HCT116 (cell line): Measurements from ENCODE around the gene CCNL1. TPM values are rescaled to one million over a fixed set of nuclear protein-coding genes. Genes with fewer than 3 reads are reported as not detected.
"Not testable (repeated sequence)": the region's sequence is repeated elsewhere in the genome, so short reads cannot be mapped to it uniquely, and the experiment has no call there.

Experiments used
- ATAC-seq: fragments of 200-7000 bp; cut with Tn5 transposase; 2 replicates; pipeline ENCODE4 v1.9.1; 2020; ENCODE audit warnings: mild to moderate bottlenecking, moderate library complexity
- BruUV-seq: library from RNA; stranded (reverse); fragments of 400-500 nt; replicated peaks from 2 replicates; lab custom pipeline; 2021; lab: Mats Ljungman, UMichigan
- CTCF ChIA-PET: fragments of 300-600 bp; sonication (Branson Sonifier 250); formaldehyde crosslinking; loops from one replicate; lab custom pipeline; 2021; ENCODE audit warnings: antibody characterized with exemption; lab: Charles Lee
- POLR2A ChIA-PET: fragments of 300-600, 350-600 bp; sonication (Branson Sonifier 250); formaldehyde crosslinking; loops from one replicate; lab custom pipeline; 2021; ENCODE audit warnings: antibody characterized with exemption; lab: Charles Lee
- RAD21 ChIA-PET, 2 experiments: fragments of 300-600 bp; sonication (Branson Sonifier 250); formaldehyde crosslinking; loops; one replicate each; lab custom pipeline; 2023; ENCODE audit warnings: low total read pairs in 2 of 2; ENCODE audit not compliant: uncharacterized antibody in 2 of 2, unreplicated experiment in 2 of 2, low non-redundant PET in 1 of 2; lab: Charles Lee
- DNase-seq: peaks from one replicate; pipeline ENCODE4 v3.0.0-alpha.2; 2010; ENCODE audit warnings: low read depth, low spot score
- H2AFZ ChIP-seq: fragments of 200-600 bp; shearing (Covaris generic), sonication (generic); 2 replicates; pipeline ENCODE4 v1.6.1; 2017; ENCODE audit warnings: low read depth, mixed run types, mixed read lengths, antibody characterized with exemption, low read length; ENCODE audit not compliant: poor library complexity, severe bottlenecking
- H3K27ac ChIP-seq: 2 replicates; pipeline ENCODE4 v1.5.1; 2012; ENCODE audit warnings: low read depth, low read length
- H3K27me3 ChIP-seq: fragments of 200-600 bp; sonication (generic); 2 replicates; pipeline ENCODE4 v1.6.1; 2016; ENCODE audit warnings: mixed run types, low read length, mixed read lengths; ENCODE audit not compliant: insufficient read depth
- H3K36me3 ChIP-seq, 2 experiments: fragments of 200-500 bp in 1 of 2; fragments of 200-600 bp in 1 of 2; sonication (Bioruptor generic) in 1 of 2; sonication (generic) in 1 of 2; 2 replicates each; pipeline versions ENCODE4 v1.5.1 to v1.6.1; 2014 to 2016; ENCODE audit warnings: low read length in 2 of 2, inconsistent platforms in 1 of 2, mixed read lengths in 1 of 2, mixed run types in 1 of 2; ENCODE audit not compliant: insufficient read depth in 2 of 2, control insufficient read depth in 1 of 2
- H3K4me1 ChIP-seq, 2 experiments: fragments of 200-600 bp in 1 of 2; sonication (generic) in 1 of 2; 2 replicates each; pipeline versions ENCODE4 v1.5.1 to v1.6.1; 2012 to 2017; ENCODE audit warnings: low read length in 2 of 2, inconsistent platforms in 1 of 2, mild to moderate bottlenecking in 1 of 2, mixed read lengths in 1 of 2, mixed run types in 1 of 2, moderate library complexity in 1 of 2; ENCODE audit not compliant: insufficient read depth in 2 of 2, control insufficient read depth in 1 of 2
- H3K4me2 ChIP-seq: fragments of 200-600 bp; sonication (generic); 2 replicates; pipeline ENCODE4 v1.6.1; 2017; ENCODE audit warnings: mixed run types, low read length, mixed read lengths
- H3K4me3 ChIP-seq, 2 experiments: fragments of 200-600 bp in 1 of 2; sonication (generic) in 1 of 2; replicated peaks in 1 of 2; 2 replicates each; pipeline ENCODE4 v1.5.1; 2011 to 2016; ENCODE audit warnings: low read length in 2 of 2, control low read depth in 1 of 2, low read depth in 1 of 2, mild to moderate bottlenecking in 1 of 2, mixed read lengths in 1 of 2, mixed run types in 1 of 2
- H3K79me2 ChIP-seq: fragments of 200-600 bp; sonication (generic); 2 replicates; pipeline ENCODE4 v1.6.1; 2017; ENCODE audit warnings: mild to moderate bottlenecking, mixed run types, low read length, moderate library complexity, mixed read lengths; ENCODE audit not compliant: insufficient read depth
- H3K9ac ChIP-seq: fragments of 200-600 bp; sonication (generic); 2 replicates; pipeline ENCODE4 v1.6.1; 2016; ENCODE audit warnings: low read length, mixed read lengths
- H3K9me2 ChIP-seq: fragments of 200-600 bp; sonication (generic), shearing (Covaris generic); 2 replicates; pipeline ENCODE4 v1.6.1; 2017; ENCODE audit warnings: mixed run types, mild to moderate bottlenecking, moderate library complexity; ENCODE audit not compliant: insufficient read depth
- H3K9me3 ChIP-seq, 2 experiments: fragments of 200-500 bp in 1 of 2; fragments of 200-600 bp in 1 of 2; sonication (Bioruptor generic) in 1 of 2; sonication (generic) in 1 of 2; 2 replicates each; pipeline ENCODE4 v1.6.1; 2014 to 2017; ENCODE audit warnings: low read length in 2 of 2, mixed read lengths in 2 of 2, inconsistent platforms in 1 of 2, low read depth in 1 of 2, mild to moderate bottlenecking in 1 of 2, mixed run types in 1 of 2, moderate library complexity in 1 of 2; ENCODE audit not compliant: control insufficient read depth in 1 of 2, insufficient read depth in 1 of 2
- H4K20me1 ChIP-seq: fragments of 200-600 bp; sonication (generic), shearing (Covaris generic); 2 replicates; pipeline ENCODE4 v1.6.1; 2017; ENCODE audit warnings: mixed run types, mild to moderate bottlenecking, moderate library complexity; ENCODE audit not compliant: insufficient read depth
- intact Hi-C: fragments of 100-400 bp; cut with micrococcal nuclease; formaldehyde crosslinking; loops from 2 replicates; pipeline ENCODE4 v1.10.0; 2022
- total RNA-seq: library from RNA; stranded (reverse); gene quantifications from one replicate; pipeline ENCODE4 v1.2.1, GENCODE V29; 2021; ENCODE audit not compliant: unreplicated experiment

The CCNL1 gene
- total RNA-seq, 1 experiment from 2014 or later, result 96.7 TPM

DNA sequence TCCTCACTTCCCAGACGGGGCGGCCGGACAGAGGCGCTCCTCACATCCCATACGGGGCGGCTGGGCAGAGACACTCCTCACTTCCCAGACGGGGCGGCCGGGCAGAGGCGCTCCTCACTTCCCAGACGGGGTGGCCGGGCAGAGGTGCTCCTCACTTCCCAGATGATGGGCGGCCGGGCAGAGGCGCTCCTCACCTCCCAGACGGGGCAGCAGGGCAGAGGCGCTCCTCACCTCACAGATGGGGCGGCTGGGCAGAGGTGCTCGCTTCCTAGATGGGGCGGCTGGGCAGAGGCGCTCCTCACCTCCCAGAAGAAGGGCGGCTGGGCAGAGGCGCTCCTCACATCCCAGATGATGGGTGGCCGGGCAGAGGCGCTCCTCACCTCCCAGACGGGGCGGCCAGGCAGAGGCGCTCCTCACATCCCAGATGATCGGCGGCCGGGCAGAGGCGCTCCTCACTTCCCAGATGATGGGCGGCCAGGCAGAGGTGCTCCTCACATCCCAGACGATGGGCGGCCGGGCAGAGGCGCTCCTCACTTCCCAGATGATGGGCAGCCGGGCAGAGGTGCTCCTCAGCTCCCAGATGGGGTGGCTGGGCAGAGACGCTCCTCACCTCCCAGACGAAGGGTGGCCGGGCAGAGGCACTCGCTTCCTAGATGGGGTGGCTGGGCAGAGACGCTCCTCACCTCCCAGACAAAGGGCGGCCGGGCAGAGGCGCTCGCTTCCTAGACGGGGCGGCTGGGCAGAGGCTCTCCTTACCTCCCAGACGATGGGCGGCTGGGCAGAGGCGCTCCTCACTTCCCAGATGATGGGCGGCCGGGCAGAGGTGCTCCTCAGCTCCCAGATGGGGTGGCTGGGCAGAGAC lies 18.8 kb upstream of the CCNL1 start:
- H2AFZ ChIP-seq, POLR2A ChIA-PET, H3K27ac ChIP-seq, H3K9me3 ChIP-seq, H3K36me3 ChIP-seq, intact Hi-C loops, H3K9ac ChIP-seq, BruUV-seq, H3K27me3 ChIP-seq, DNase-seq, CTCF ChIA-PET, H3K4me3 ChIP-seq, RAD21 ChIA-PET, ATAC-seq, H3K4me2 ChIP-seq, H3K9me2 ChIP-seq, H4K20me1 ChIP-seq: not testable (repeated sequence)
- Histone ChIP-seq H3K4me1 (peaks cover 5 to 17% of the 10 kb centered on the region in 2 experiments; a peak in 3 of 4 replicates), H3K79me2 (peaks cover 25% of the 10 kb centered on the region)

DNA sequence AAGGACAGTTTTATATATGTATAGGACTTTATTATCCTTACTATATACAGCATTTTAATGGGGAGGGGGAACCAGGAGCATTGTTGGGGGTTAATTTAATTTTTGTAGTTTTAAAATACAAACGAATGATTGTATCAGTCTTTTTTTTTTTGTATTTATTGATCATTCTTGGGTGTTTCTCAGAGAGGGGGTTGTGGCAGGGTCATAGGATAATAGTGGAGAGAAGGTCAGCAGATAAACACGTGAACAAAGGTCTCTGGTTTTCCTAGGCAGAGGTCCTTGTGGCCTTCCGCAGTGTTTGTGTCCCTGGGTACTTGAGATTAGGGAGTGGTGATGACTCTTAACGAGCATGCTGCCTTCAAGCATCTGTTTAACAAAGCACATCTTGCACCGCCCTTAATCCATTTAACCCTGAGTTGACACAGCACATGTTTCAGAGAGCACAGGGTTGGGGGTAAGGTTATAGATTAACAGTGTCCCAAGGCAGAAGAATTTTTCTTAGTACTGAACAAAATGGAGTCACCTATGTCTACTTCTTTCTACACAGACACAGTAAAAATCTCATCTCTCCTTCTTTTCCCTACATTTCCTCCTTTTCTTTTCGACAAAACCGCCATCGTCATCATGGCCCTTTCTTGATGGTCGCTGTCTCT lies 18.0 kb upstream of the CCNL1 start:
- peaks cover 5 to 17% of the 10 kb centered on the region in 2 experiments; a peak in 3 of 4 replicates for H3K4me1 ChIP-seq
- H3K4me2 ChIP-seq, DNase-seq, CTCF ChIA-PET, RAD21 ChIA-PET, H3K27me3 ChIP-seq, H3K9me2 ChIP-seq, H3K36me3 ChIP-seq, intact Hi-C loops, BruUV-seq, ATAC-seq, H4K20me1 ChIP-seq, H2AFZ ChIP-seq, H3K9ac ChIP-seq, POLR2A ChIA-PET, H3K9me3 ChIP-seq, H3K27ac ChIP-seq, H3K4me3 ChIP-seq: not testable (repeated sequence)
- H3K79me2 ChIP-seq, result peaks cover 25% of the 10 kb centered on the region
